Measurements from ENCODE around the gene ZMIZ1. TPM values are rescaled to one million over a fixed set of nuclear protein-coding genes. Genes with fewer than 3 reads are reported as not detected.

ZMIZ1 gene
- polyA plus RNA-seq, 3 donors from 2014 or later = 1.2 to 9.5 (median 1.8) TPM

GRCh38 chr10:79160191-79160590, 91.4 kb downstream of the ZMIZ1 start:
- Mint-ChIP-seq H3K27ac (no peak overlapping the region), H3K36me3 (peaks cover 0 to 4% (median 0%) of the 10 kb centered on the region in 3 donors), H3K9me3 (no peaks in the 10 kb centered on the region)

DNA sequence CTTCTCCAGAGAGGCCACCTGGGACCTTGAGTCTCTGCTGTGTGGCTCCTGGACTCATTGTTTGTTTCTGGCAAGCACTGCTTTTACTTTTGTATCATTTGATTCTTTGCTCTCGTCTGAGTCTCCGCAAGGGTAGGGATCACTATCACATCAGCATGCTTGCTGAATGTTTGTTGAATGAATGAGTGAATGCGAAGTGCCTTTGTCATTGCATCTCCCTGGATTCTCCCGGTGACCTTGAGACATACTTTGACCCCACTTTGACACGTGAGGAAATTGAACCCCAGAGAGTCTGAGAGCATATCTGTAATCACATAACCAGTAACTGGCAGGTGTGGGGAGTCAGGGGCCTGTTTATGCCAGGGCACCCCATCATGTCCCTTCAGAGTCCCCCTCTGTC, 92.8 kb downstream of the ZMIZ1 start:
- Mint-ChIP-seq H3K4me3 (no peak overlapping the region), H3K4me1 (peaks cover 9 to 16% of the 10 kb centered on the region in 2 donors), H3K27me3 (ENCODE audit: low read depth in 3 of 3) (peaks cover 0 to 3% (median 0%) of the 10 kb centered on the region in 3 donors), H3K36me3 (peaks cover 0 to 4% (median 0%) of the 10 kb centered on the region in 3 donors), H3K27ac (no peak overlapping the region), H3K9me3 (no peaks in the 10 kb centered on the region)
- DNase-seq = no peak

More at GRCh38 chr10:79160191-79160590, 91.4 kb downstream of the ZMIZ1 start:
- Mint-ChIP-seq H3K27me3 (ENCODE audit: low read depth in 3 of 3) (peaks cover 0 to 3% (median 0%) of the 10 kb centered on the region in 3 donors), H3K4me1 (peaks cover 12 to 20% of the 10 kb centered on the region in 2 donors), H3K4me3 (no peak overlapping the region)
- no peak for DNase-seq

- H3K9me3 Mint-ChIP-seq = no peaks in the 10 kb centered on the region
- no peak overlapping the region for H3K27ac Mint-ChIP-seq
- H3K27me3 Mint-ChIP-seq (ENCODE audit: low read depth in 3 of 3) = peaks cover 0 to 2% (median 0%) of the 10 kb centered on the region in 3 donors
Observed at GRCh38 chr10:79162022-79162421, 93.3 kb downstream of the ZMIZ1 start.

DNA sequence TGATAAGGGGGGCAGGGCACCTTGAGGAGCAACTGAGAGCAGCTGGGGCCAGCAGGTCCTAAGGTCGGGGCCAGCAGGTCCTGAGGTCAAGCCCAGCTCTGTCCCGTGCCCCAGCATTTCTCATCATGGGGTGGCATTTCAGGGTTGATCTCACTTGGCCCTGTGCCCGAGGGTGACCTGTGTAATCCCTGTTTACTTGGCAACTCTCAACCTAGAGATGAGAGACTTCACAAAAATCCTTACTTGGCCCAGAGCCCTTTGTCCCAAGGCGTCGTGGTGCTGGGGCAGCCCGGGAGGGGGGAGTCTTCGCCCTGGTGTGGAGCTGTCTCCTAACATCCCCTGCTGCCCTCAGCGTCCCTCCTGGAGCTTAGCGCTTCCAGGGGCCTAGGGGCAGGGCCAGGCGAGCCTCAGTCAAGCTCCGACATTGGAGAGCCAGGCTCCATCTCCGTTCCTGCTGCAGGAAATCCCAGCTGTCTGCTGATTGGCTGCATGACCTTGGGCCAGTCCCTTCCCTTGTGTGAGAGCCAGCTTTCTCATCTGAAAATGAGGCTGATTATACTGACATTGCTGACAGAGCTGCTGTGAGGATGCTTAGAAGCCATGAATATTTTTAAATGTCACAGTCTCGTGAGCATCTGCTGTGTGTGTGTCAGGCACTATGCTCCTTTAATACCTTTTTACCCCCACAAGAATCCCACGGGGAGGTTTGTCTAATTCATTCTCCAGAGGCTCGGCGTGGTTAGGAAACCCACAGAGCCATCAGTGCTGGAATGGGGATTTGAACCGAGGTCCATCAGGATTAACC, 94.3 kb downstream of the ZMIZ1 start:
- no peak overlapping the region for H3K27ac Mint-ChIP-seq
- no peaks in the 10 kb centered on the region for H3K9me3 Mint-ChIP-seq
- no peak overlapping the region for H3K4me3 Mint-ChIP-seq
- no peak for DNase-seq
- H3K27me3 Mint-ChIP-seq (ENCODE audit: low read depth in 3 of 3) = peaks cover 0 to 2% (median 1%) of the 10 kb centered on the region in 3 donors
- H3K4me1 Mint-ChIP-seq = peaks cover 6 to 9% of the 10 kb centered on the region in 2 donors
- H3K36me3 Mint-ChIP-seq = peaks cover 0 to 10% (median 0%) of the 10 kb centered on the region in 3 donors

More at GRCh38 chr10:79162022-79162421, 93.3 kb downstream of the ZMIZ1 start:
- Mint-ChIP-seq H3K36me3 (peaks cover 0 to 6% (median 0%) of the 10 kb centered on the region in 3 donors), H3K4me3 (no peak overlapping the region), H3K4me1 (peaks cover 8 to 11% of the 10 kb centered on the region in 2 donors)
- DNase-seq = no peak

- Mint-ChIP-seq H3K27me3 (ENCODE audit: low read depth in 3 of 3) (peaks cover 0 to 3% (median 1%) of the 10 kb centered on the region in 3 donors), H3K4me1 (peaks cover 6 to 9% of the 10 kb centered on the region in 2 donors), H3K4me3 (no peak overlapping the region), H3K36me3 (peaks cover 0 to 10% (median 0%) of the 10 kb centered on the region in 3 donors), H3K27ac (no peak overlapping the region), H3K9me3 (no peaks in the 10 kb centered on the region)
- no peak for DNase-seq
Observed at GRCh38 chr10:79163666-79163975, 94.9 kb downstream of the ZMIZ1 start.

DNA sequence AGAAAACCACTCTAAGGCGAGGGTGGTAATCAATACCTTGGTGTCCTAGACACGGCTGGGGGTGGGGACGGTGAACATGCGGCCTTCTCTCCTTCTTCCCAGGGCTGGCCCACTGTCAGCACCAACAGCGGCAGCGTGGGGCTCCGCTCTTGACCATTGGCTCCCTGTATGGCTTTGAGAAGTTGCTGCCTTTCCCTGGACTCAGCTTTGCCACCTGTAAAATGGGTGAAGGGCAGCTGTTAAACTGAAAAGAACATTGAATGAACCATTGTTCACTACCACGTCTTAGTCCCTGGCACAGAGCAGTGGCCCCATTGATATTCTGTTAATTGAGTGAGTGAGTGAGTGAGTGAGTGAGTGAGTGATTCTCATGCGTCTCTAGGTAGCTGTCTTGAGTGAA, 95.3 kb downstream of the ZMIZ1 start:
- DNase-seq = no peak
- Mint-ChIP-seq H3K9me3 (no peaks in the 10 kb centered on the region), H3K27me3 (ENCODE audit: low read depth in 3 of 3) (peaks cover 0 to 3% (median 1%) of the 10 kb centered on the region in 3 donors), H3K4me1 (peaks cover 6 to 9% of the 10 kb centered on the region in 2 donors), H3K36me3 (peaks cover 0 to 13% (median 0%) of the 10 kb centered on the region in 3 donors), H3K4me3 (no peak overlapping the region), H3K27ac (no peak overlapping the region)

- H3K27ac Mint-ChIP-seq = no peak overlapping the region
- no peak overlapping the region for H3K4me3 Mint-ChIP-seq
- H3K36me3 Mint-ChIP-seq = peaks cover 0 to 16% (median 0%) of the 10 kb centered on the region in 3 donors
- no peaks in the 10 kb centered on the region for H3K9me3 Mint-ChIP-seq
- DNase-seq = no peak
- peaks cover 6 to 9% of the 10 kb centered on the region in 2 donors for H3K4me1 Mint-ChIP-seq
- peaks cover 0 to 3% (median 1%) of the 10 kb centered on the region in 3 donors for H3K27me3 Mint-ChIP-seq (ENCODE audit: low read depth in 3 of 3)
Observed at GRCh38 chr10:79165070-79165778, 96.5 kb downstream of the ZMIZ1 start.

- Mint-ChIP-seq H3K36me3 (peaks cover 0 to 16% (median 0%) of the 10 kb centered on the region in 3 donors), H3K4me1 (peaks cover 3 to 4% of the 10 kb centered on the region in 2 donors), H3K4me3 (no peak overlapping the region), H3K27ac (no peak overlapping the region), H3K27me3 (ENCODE audit: low read depth in 3 of 3) (peaks cover 0 to 3% (median 1%) of the 10 kb centered on the region in 3 donors), H3K9me3 (no peaks in the 10 kb centered on the region)
- DNase-seq = no peak
Observed at GRCh38 chr10:79166312-79166721, 97.6 kb downstream of the ZMIZ1 start.

- Mint-ChIP-seq H3K4me3 (no peak overlapping the region), H3K9me3 (no peaks in the 10 kb centered on the region), H3K36me3 (peaks cover 0 to 16% (median 0%) of the 10 kb centered on the region in 3 donors), H3K27me3 (ENCODE audit: low read depth in 3 of 3) (peaks cover 0 to 3% (median 1%) of the 10 kb centered on the region in 3 donors), H3K27ac (no peak overlapping the region), H3K4me1 (peaks cover 0 to under 1% of the 10 kb centered on the region in 2 donors)
- DNase-seq = no peak
Observed at GRCh38 chr10:79166741-79167140, 98.0 kb downstream of the ZMIZ1 start.

- Mint-ChIP-seq H3K4me1 (no peaks in the 10 kb centered on the region), H3K4me3 (no peak overlapping the region), H3K27me3 (ENCODE audit: low read depth in 3 of 3) (peaks cover 0 to 5% (median 1%) of the 10 kb centered on the region in 3 donors), H3K36me3 (peaks cover 0 to 16% (median 0%) of the 10 kb centered on the region in 3 donors), H3K9me3 (no peaks in the 10 kb centered on the region), H3K27ac (no peak overlapping the region)
- no peak for DNase-seq
Observed at GRCh38 chr10:79167537-79167936, 98.8 kb downstream of the ZMIZ1 start.

- Mint-ChIP-seq H3K4me3 (no peak overlapping the region), H3K27me3 (ENCODE audit: low read depth in 3 of 3) (peaks cover 0 to 5% (median 1%) of the 10 kb centered on the region in 3 donors), H3K36me3 (peaks cover 0 to 16% (median 0%) of the 10 kb centered on the region in 3 donors), H3K9me3 (no peaks in the 10 kb centered on the region), H3K27ac (no peak overlapping the region), H3K4me1 (no peaks in the 10 kb centered on the region)
- no peak for DNase-seq
Observed at GRCh38 chr10:79168210-79168609, 99.4 kb downstream of the ZMIZ1 start.

DNA sequence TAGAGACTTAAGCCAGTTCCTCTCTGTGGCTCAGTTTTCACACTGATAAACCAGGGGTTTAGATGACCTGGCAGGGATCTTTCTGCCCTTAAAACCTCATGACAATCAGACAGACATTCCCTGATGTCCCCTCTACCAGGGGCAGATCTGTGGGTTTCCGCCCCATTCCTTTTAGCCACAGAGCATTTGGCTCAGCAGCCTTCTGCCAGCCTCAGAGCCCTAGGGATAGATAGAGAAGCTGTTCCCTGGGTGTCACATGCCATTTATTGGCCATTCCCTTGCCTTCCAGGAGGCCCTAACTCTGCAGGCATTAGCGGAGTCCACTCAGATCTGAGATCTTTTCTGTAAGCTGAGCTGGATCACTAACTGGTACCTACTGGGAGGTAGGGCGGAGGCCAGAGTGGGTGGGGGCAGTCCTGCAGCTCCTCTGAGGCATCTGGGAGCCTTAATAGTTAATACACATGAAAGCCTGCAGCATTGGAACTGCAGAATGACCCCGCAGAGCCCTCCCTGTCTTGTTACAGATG, 101.5 kb downstream of the ZMIZ1 start:
- no peak for DNase-seq
- Mint-ChIP-seq H3K36me3 (peaks cover 0 to 13% (median 0%) of the 10 kb centered on the region in 3 donors), H3K4me3 (no peak overlapping the region), H3K9me3 (no peaks in the 10 kb centered on the region), H3K27me3 (ENCODE audit: low read depth in 3 of 3) (peaks cover 0 to 5% (median 2%) of the 10 kb centered on the region in 3 donors), H3K27ac (no peak overlapping the region), H3K4me1 (peaks cover 3 to 19% of the 10 kb centered on the region in 2 donors)

DNA sequence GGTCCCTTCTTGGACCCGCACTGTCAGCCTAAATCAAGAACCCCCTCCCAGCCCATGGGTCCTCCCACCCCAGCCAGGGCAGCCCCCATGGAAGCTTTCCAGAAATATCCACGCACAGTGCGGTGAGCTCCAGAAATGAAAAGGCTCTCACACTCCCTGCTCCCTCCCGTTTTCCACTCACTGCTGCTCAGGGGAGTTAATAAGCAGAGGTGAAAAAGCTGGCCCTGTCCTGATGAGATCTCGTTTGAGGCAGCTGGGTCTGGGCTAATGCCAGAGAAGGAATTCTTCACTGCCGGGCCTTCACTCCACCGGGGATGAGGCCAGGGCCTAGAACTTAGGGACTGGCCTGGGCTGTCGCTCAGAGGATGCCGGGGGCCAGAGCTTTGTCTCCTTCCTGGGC, 102.2 kb downstream of the ZMIZ1 start:
- H3K4me3 Mint-ChIP-seq = no peak overlapping the region
- H3K27ac Mint-ChIP-seq = no peak overlapping the region
- no peak for DNase-seq
- peaks cover 0 to 5% (median 2%) of the 10 kb centered on the region in 3 donors for H3K27me3 Mint-ChIP-seq (ENCODE audit: low read depth in 3 of 3)
- H3K9me3 Mint-ChIP-seq = no peaks in the 10 kb centered on the region
- H3K36me3 Mint-ChIP-seq = peaks cover 0 to 13% (median 0%) of the 10 kb centered on the region in 3 donors
- H3K4me1 Mint-ChIP-seq = peaks cover 7 to 23% of the 10 kb centered on the region in 2 donors

DNA sequence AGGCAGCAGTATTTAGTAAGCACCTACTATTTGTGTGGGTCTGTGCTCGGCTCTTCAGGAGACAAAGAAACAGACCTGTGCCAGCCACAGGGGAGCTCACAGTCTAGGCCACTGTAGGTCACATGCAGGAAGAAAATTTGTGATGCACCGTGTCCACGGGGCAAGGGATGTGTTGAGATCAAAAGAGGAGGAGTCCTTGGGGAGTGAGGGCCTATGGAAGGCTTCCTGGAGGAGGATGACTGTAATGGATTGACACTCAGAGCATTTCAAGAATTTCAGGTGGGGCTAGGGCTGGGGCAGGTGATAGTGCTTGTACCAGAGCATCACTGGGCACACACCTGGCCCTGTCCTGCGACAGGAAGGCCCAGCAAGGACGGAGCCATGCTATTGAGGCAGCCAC, 102.7 kb downstream of the ZMIZ1 start:
- Mint-ChIP-seq H3K27ac (peak overlapping the region in 1 of 6 donors; percentile 61), H3K36me3 (peaks cover 0 to 13% (median 0%) of the 10 kb centered on the region in 3 donors), H3K27me3 (ENCODE audit: low read depth in 3 of 3) (peaks cover 0 to 5% (median 2%) of the 10 kb centered on the region in 3 donors), H3K4me3 (no peak overlapping the region), H3K4me1 (peaks cover 7 to 23% of the 10 kb centered on the region in 2 donors), H3K9me3 (no peaks in the 10 kb centered on the region)
- DNase-seq = no peak

All from immature natural killer cell (primary cell).